ENCODE data around the gene JPT1.

The JPT1 gene

GRCh38 chr17:75105126-75106080 is 48.9 kb downstream of the JPT1 start:
- DNase-seq (ENCODE audit: low spot score): no peak

- no peak for DNase-seq (ENCODE audit: low spot score)
Observed at GRCh38 chr17:75103601-75104554, 50.4 kb downstream of the JPT1 start.

GRCh38 chr17:75102385-75102821 is 51.9 kb downstream of the JPT1 start:
- no peak for DNase-seq (ENCODE audit: low spot score)

GRCh38 chr17:75099881-75100595 is 54.3 kb downstream of the JPT1 start:
- no peak for DNase-seq (ENCODE audit: low spot score)

GRCh38 chr17:75098861-75099260 is 55.5 kb downstream of the JPT1 start:
- DNase-seq (ENCODE audit: low spot score): no peak

- no peak for DNase-seq (ENCODE audit: low spot score)
Observed at GRCh38 chr17:75097865-75098264, 56.4 kb downstream of the JPT1 start.

- peak; percentile 34 for DNase-seq (ENCODE audit: low spot score)
Observed at GRCh38 chr17:75096082-75096625, 58.2 kb downstream of the JPT1 start.

- DNase-seq (ENCODE audit: low spot score): no peak
Observed at GRCh38 chr17:75094871-75095399, 59.4 kb downstream of the JPT1 start.

- DNase-seq (ENCODE audit: low spot score): no peak
Observed at GRCh38 chr17:75093548-75094158, 60.7 kb downstream of the JPT1 start.

- DNase-seq (ENCODE audit: low spot score): no peak
Observed at GRCh38 chr17:75091855-75092327, 62.4 kb downstream of the JPT1 start.

- DNase-seq (ENCODE audit: low spot score): no peak
Observed at GRCh38 chr17:75090871-75091854, 63.1 kb downstream of the JPT1 start.

GRCh38 chr17:75088465-75089417 is 65.6 kb downstream of the JPT1 start:
- no peak for DNase-seq (ENCODE audit: low spot score)

- no peak for DNase-seq (ENCODE audit: low spot score)
Observed at GRCh38 chr17:75087558-75088453, 66.5 kb downstream of the JPT1 start, which contains the start of gene SLC16A5. SLC16A5 (plus strand) TSS chr17:75087954; CDS start chr17:75093637, 5,683 bp downstream.

GRCh38 chr17:75087182-75087557 is 67.1 kb downstream of the JPT1 start:
- no peak for DNase-seq (ENCODE audit: low spot score)

GRCh38 chr17:75086496-75087181 is 67.7 kb downstream of the JPT1 start:
- DNase-seq (ENCODE audit: low spot score): no peak
